H1 (cell line): ENCODE measurements around the gene ZCWPW2. TPM values are rescaled to one million over a fixed set of nuclear protein-coding genes. Genes with fewer than 3 reads are reported as not detected.

ENCODE experiments used
- CTCF ChIA-PET: fragments of 300-600 bp; sonication (Branson Sonifier 250); formaldehyde crosslinking; loops from one replicate; lab custom pipeline; 2021; ENCODE audit not compliant: partially characterized antibody; lab: Charles Lee
- POLR2A ChIA-PET: fragments of 300-600 bp; sonication (Branson Sonifier 250); formaldehyde crosslinking; loops from one replicate; lab custom pipeline; 2021; ENCODE audit warnings: inconsistent platforms; ENCODE audit not compliant: partially characterized antibody; lab: Charles Lee
- DNase-seq, 2 experiments: peaks; one replicate each; pipeline versions ENCODE4 v3.0.0 to v3.0.0-alpha.2; 2010 to 2022; ENCODE audit warnings: low spot score in 2 of 2, low read depth in 1 of 2, mixed read lengths in 1 of 2
- FAIRE-seq: peaks from 2 replicates; lab custom pipeline; 2011; peaks lifted over from hg19 to GRCh38; lab: Jason Lieb, UNC
- H2AFZ ChIP-seq: 2 replicates; pipeline ENCODE4 v1.8.1; 2012; ENCODE audit warnings: low read length, inconsistent platforms
- H2AK5ac ChIP-seq: 2 replicates; pipeline ENCODE4 v1.6.1; 2013; ENCODE audit warnings: low read depth, low read length
- H2BK120ac ChIP-seq: replicated peaks from 2 replicates; pipeline ENCODE3; 2013; ENCODE audit warnings: low read depth, low read length, inconsistent platforms
- H2BK12ac ChIP-seq: 2 replicates; pipeline ENCODE4 v1.6.1; 2013; ENCODE audit warnings: low read depth, low read length
- H2BK15ac ChIP-seq: 2 replicates; pipeline ENCODE4 v1.6.1; 2013; ENCODE audit warnings: low read length
- H2BK20ac ChIP-seq: 2 replicates; pipeline ENCODE4 v1.6.1; 2013; ENCODE audit warnings: low read length
- H2BK5ac ChIP-seq: 2 replicates; pipeline ENCODE4 v1.6.1; 2013; ENCODE audit warnings: low read depth, low read length
- H3K14ac ChIP-seq: 2 replicates; pipeline ENCODE4 v1.6.1; 2013; ENCODE audit warnings: inconsistent platforms; ENCODE audit not compliant: insufficient read length
- H3K18ac ChIP-seq: 2 replicates; pipeline ENCODE4 v1.6.1; 2013; ENCODE audit warnings: low read length; ENCODE audit errors: extremely low read depth
- H3K23ac ChIP-seq: 2 replicates; pipeline ENCODE4 v1.6.1; 2013; ENCODE audit warnings: inconsistent platforms; ENCODE audit not compliant: insufficient read length
- H3K23me2 ChIP-seq: 2 replicates; pipeline ENCODE4 v1.6.1; 2013; ENCODE audit warnings: low read depth, low read length
- H3K27ac ChIP-seq: 2 replicates; pipeline ENCODE4 v1.6.1; 2011; ENCODE audit warnings: low read depth, low read length, inconsistent platforms
- H3K27me3 ChIP-seq, 4 experiments: replicated peaks in 1 of 4; 1 replicate in 1 of 4; 2 replicates in 3 of 4; pipeline versions ENCODE4 v1.6.1 to v1.8.1; 2011 to 2013; ENCODE audit warnings: low read length in 3 of 4, mild to moderate bottlenecking in 3 of 4, inconsistent platforms in 2 of 4, mixed read lengths in 2 of 4, moderate library complexity in 1 of 4; ENCODE audit not compliant: control insufficient read depth in 3 of 4, insufficient read depth in 3 of 4; ENCODE audit errors: extremely low read depth in 1 of 4
- H3K36me3 ChIP-seq, 4 experiments: 2 replicates each; pipeline versions ENCODE4 v1.6.1 to v1.8.1; 2011 to 2013; ENCODE audit warnings: mild to moderate bottlenecking in 4 of 4, low read length in 3 of 4, moderate library complexity in 2 of 4, control low read depth in 1 of 4, inconsistent platforms in 1 of 4; ENCODE audit not compliant: insufficient read depth in 4 of 4, control insufficient read depth in 2 of 4
- H3K4ac ChIP-seq: replicated peaks from 2 replicates; pipeline ENCODE3; 2013; ENCODE audit warnings: low read length, low read depth, mixed read lengths, inconsistent platforms; ENCODE audit not compliant: insufficient read length
- H3K4me1 ChIP-seq, 4 experiments: replicated peaks in 1 of 4; 1 replicate in 1 of 4; 2 replicates in 3 of 4; pipeline versions ENCODE4 v1.6.1 to v1.8.1; 2011 to 2013; ENCODE audit warnings: low read length in 3 of 4, inconsistent platforms in 2 of 4, mixed read lengths in 1 of 4; ENCODE audit not compliant: insufficient read depth in 4 of 4, control insufficient read depth in 3 of 4
- H3K4me2 ChIP-seq, 2 experiments: 2 replicates each; pipeline versions ENCODE4 v1.6.1 to v1.8.1; 2011 to 2013; ENCODE audit warnings: low read depth in 2 of 2, low read length in 2 of 2, control low read depth in 1 of 2, inconsistent platforms in 1 of 2, mild to moderate bottlenecking in 1 of 2; ENCODE audit not compliant: insufficient read depth in 1 of 2
- H3K4me3 ChIP-seq, 4 experiments: fragments of 200-600, 300-600 bp in 1 of 4; sonication (generic), shearing (Covaris generic), sonication (Bioruptor Twin) in 1 of 4; 2 replicates each; pipeline versions ENCODE4 v1.5.1 to v1.8.1; 2011 to 2016; ENCODE audit warnings: low read length in 4 of 4, low read depth in 3 of 4, control low read depth in 2 of 4, inconsistent platforms in 2 of 4, mild to moderate bottlenecking in 2 of 4, mixed read lengths in 1 of 4, moderate library complexity in 1 of 4; ENCODE audit not compliant: insufficient read depth in 2 of 4; ENCODE audit errors: extremely low read depth in 1 of 4
- H3K56ac ChIP-seq: replicated peaks from 2 replicates; pipeline ENCODE3; 2013; ENCODE audit warnings: low read depth, mild to moderate bottlenecking, mixed read lengths, low read length, inconsistent platforms; ENCODE audit not compliant: insufficient read length
- H3K79me1 ChIP-seq: 2 replicates; pipeline ENCODE4 v1.6.1; 2013; ENCODE audit warnings: low read depth, low read length, control low read depth
- H3K79me2 ChIP-seq, 2 experiments: 2 replicates each; pipeline versions ENCODE4 v1.6.1 to v1.8.1; 2012 to 2013; ENCODE audit warnings: low read length in 2 of 2, mild to moderate bottlenecking in 2 of 2, inconsistent platforms in 1 of 2; ENCODE audit not compliant: insufficient read depth in 2 of 2, control insufficient read depth in 1 of 2
- H3K9ac ChIP-seq, 4 experiments: replicated peaks in 1 of 4; 1 replicate in 1 of 4; 2 replicates in 3 of 4; pipeline versions ENCODE4 v1.6.1 to v1.8.1; 2011 to 2013; ENCODE audit warnings: low read depth in 3 of 4, low read length in 3 of 4, control low read depth in 2 of 4, mild to moderate bottlenecking in 2 of 4, moderate library complexity in 2 of 4, inconsistent platforms in 1 of 4; ENCODE audit errors: extremely low read depth in 1 of 4
- H3K9me3 ChIP-seq, 2 experiments: 2 replicates each; pipeline versions ENCODE4 v1.6.1 to v1.8.1; 2012 to 2013; ENCODE audit warnings: mild to moderate bottlenecking in 2 of 2, moderate library complexity in 2 of 2, control low read depth in 1 of 2, inconsistent platforms in 1 of 2, low read depth in 1 of 2, low read length in 1 of 2, mixed read lengths in 1 of 2; ENCODE audit not compliant: insufficient read depth in 2 of 2
- H4K20me1 ChIP-seq, 2 experiments: replicated peaks in 1 of 2; 2 replicates each; pipeline versions ENCODE3 to v1.8.1; 2011 to 2013; ENCODE audit warnings: inconsistent platforms in 2 of 2, low read length in 2 of 2, mild to moderate bottlenecking in 1 of 2; ENCODE audit not compliant: insufficient read depth in 2 of 2, control insufficient read depth in 1 of 2
- H4K5ac ChIP-seq: 2 replicates; pipeline ENCODE4 v1.6.1; 2013; ENCODE audit warnings: low read length, low read depth, mixed read lengths, inconsistent platforms; ENCODE audit not compliant: insufficient read length
- H4K8ac ChIP-seq: 2 replicates; pipeline ENCODE4 v1.8.0; 2013; ENCODE audit warnings: mild to moderate bottlenecking, moderate library complexity, low read length, inconsistent platforms; ENCODE audit not compliant: insufficient read depth; ENCODE audit errors: extremely low read depth
- H4K91ac ChIP-seq: replicated peaks from 2 replicates; pipeline ENCODE3; 2013; ENCODE audit warnings: low read length, mixed read lengths, inconsistent platforms; ENCODE audit not compliant: insufficient read length
- HDAC2 ChIP-seq, 2 experiments: fragments of 300-600 bp in 1 of 2; sonication (generic) in 1 of 2; IDR thresholded peaks; 2 replicates each; pipeline ENCODE4 v1.6.1; 2011 to 2012; ENCODE audit warnings: low read depth in 2 of 2, low read length in 2 of 2, mild to moderate bottlenecking in 2 of 2, moderate library complexity in 2 of 2, borderline replicate concordance in 1 of 2, inconsistent platforms in 1 of 2
- JUND ChIP-seq: IDR thresholded peaks from 2 replicates; pipeline ENCODE4 v1.6.1; 2011; ENCODE audit warnings: mild to moderate bottlenecking, improper control_type of control experiment, low read length
- NRF1 ChIP-seq: IDR thresholded peaks from 2 replicates; pipeline ENCODE4 v1.6.1; 2011; ENCODE audit warnings: mild to moderate bottlenecking, low read depth, low read length, improper control_type of control experiment
- RBBP5 ChIP-seq: IDR thresholded peaks from 2 replicates; pipeline ENCODE4 v1.7.1; 2012; ENCODE audit warnings: low read depth, mild to moderate bottlenecking, inconsistent platforms, low read length, moderate library complexity, borderline replicate concordance
- RNF2 ChIP-seq: fragments of 200-900, 300-1000 bp; sonication (generic); IDR thresholded peaks from 2 replicates; pipeline ENCODE4 v1.7.1; 2016; ENCODE audit warnings: borderline replicate concordance, low read depth, mild to moderate bottlenecking, antibody characterized with exemption, low read length; ENCODE audit not compliant: poor library complexity, severe bottlenecking; ENCODE audit errors: missing control alignments
- WGBS, 2 experiments: shearing (Covaris generic) in 1 of 2; methylation state at CpG; one replicate each; pipeline versions ENCODE4 v1.1.6 to v1.1.7; 2013 to 2015; ENCODE audit warnings: low lambda C conversion rate in 2 of 2, mixed read lengths in 2 of 2, inconsistent platforms in 1 of 2, low coverage in 1 of 2, missing lambda C conversion rate in 1 of 2; ENCODE audit not compliant: insufficient replicate concordance in 2 of 2, insufficient coverage in 1 of 2, insufficient read length in 1 of 2; ENCODE audit errors: extremely low coverage in 1 of 2, missing lambda C conversion rate in 1 of 2; 5-methylcytosine and 5-hydroxymethylcytosine counted together
- polyA plus RNA-seq, 7 experiments: library from polyadenylated mRNA; depleted of rRNA in 3 of 7; stranded (reverse) in 5 of 7; unstranded in 2 of 7; fragments of >200 nt in 5 of 7; fragments of 200-250 nt in 2 of 7; gene quantifications; 1 replicate in 5 of 7; 2 replicates in 1 of 7; 4 replicates in 1 of 7; pipeline versions ENCODE4 v1.2.1 to v1.2.3, GENCODE V29; 2011 to 2013; ENCODE audit warnings: missing spikeins in 2 of 7, mixed read lengths in 2 of 7
- total RNA-seq: library from RNA; stranded (reverse); fragmentation: NEBNext Ultra II Directional; extraction: Animal tissue kit (Norgen Biotek cat#: 25700); gene quantifications from 2 replicates; pipeline ENCODE4 v1.2.1, GENCODE V29; 2021
- TF ChIP-seq, protein P1 (sequence below): IDR thresholded peaks from 2 replicates; pipeline ENCODE4 v1.6.1; 2012; ENCODE audit warnings: inconsistent platforms

Gene ZCWPW2
- total and polyA plus RNA-seq, 2 of the 8 experiments (the other 6 are each of a cell fraction or from before 2014, with no cell fraction given), result 0.11 to 0.39 TPM

DNA sequence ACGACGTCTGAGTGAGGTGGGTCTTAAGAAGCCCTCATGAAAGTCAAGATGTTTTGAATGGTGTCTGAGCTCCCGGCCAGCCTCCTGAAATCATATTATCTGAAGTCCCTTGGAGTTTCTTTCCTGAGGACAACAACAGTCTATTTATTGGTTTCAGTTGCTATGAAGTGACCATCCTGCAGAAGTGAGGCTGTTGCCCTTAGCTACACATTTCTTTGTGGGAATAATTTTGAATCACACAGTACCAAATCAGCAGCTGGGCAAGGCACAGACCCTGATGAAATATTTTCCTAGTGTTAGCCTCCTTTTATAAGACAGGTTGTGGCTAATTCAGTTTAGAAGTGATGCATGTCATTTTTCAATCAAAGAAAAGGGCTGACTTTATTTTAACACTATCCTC lies 220.8 kb downstream of the ZCWPW2 start:
- CTCF ChIA-PET, result interaction anchor here (1.5 kb wide), 1 partner anchor 136 kb away, joined by 5 read pairs; no protein-coding TSS in a partner anchor
- H2BK5ac ChIP-seq, result no peak overlapping the region
- H3K56ac ChIP-seq, result no peak overlapping the region
- H3K14ac ChIP-seq, result no peak overlapping the region
- H3K23me2 ChIP-seq, result no peaks in the 10 kb centered on the region; the same call in 1 of the 2 replicates
- no peak overlapping the region for H2BK120ac ChIP-seq
- no peak overlapping the region for H2AFZ ChIP-seq
- no peak overlapping the region for H4K8ac ChIP-seq
- no peak overlapping the region for H2BK20ac ChIP-seq
- no peak overlapping the region for H4K91ac ChIP-seq
- no peak for FAIRE-seq
- 81% methylated on average over 3 of the region's 3 CpGs; no CpG with 5 or more reads in 1 of the 2 experiments for WGBS, 2 experiments
- H3K27me3 ChIP-seq, result peaks cover 0 to 1% (median 0%) of the 10 kb centered on the region in 4 experiments; a peak in 3 of 7 replicates
- DNase-seq, result no peak
- H3K36me3 ChIP-seq, result no peaks in the 10 kb centered on the region
- no peak overlapping the region for H3K9ac ChIP-seq
- no peak overlapping the region for H3K18ac ChIP-seq
- H3K27ac ChIP-seq, result no peak overlapping the region
- H3K79me2 ChIP-seq, result no peaks in the 10 kb centered on the region
- H3K79me1 ChIP-seq, result no peaks in the 10 kb centered on the region
- H3K4me1 ChIP-seq, result peaks cover 0 to 2% (median under 1%) of the 10 kb centered on the region in 4 experiments; a peak in 2 of 7 replicates
- H2BK12ac ChIP-seq, result no peak overlapping the region
- TF ChIP-seq HDAC2 (IDR thresholded peaks at IDR 0.05; ENCODE audit: borderline replicate concordance in 1 of 2, low read depth in 2 of 2, low read length in 2 of 2) (no peak), NRF1 (no peak), RBBP5 (no peak), JUND (no peak), RNF2 (no peak)
- TF ChIP-seq, protein P1, sequence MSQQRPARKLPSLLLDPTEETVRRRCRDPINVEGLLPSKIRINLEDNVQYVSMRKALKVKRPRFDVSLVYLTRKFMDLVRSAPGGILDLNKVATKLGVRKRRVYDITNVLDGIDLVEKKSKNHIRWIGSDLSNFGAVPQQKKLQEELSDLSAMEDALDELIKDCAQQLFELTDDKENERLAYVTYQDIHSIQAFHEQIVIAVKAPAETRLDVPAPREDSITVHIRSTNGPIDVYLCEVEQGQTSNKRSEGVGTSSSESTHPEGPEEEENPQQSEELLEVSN, result no peak
- H3K4me3 ChIP-seq, result no peak overlapping the region
- H4K20me1 ChIP-seq, result no peaks in the 10 kb centered on the region
- POLR2A ChIA-PET, result no interaction called here
- H3K23ac ChIP-seq, result no peak overlapping the region
- H3K4me2 ChIP-seq, result no peak overlapping the region
- no peak overlapping the region for H2AK5ac ChIP-seq
- no peaks in the 10 kb centered on the region for H3K9me3 ChIP-seq
- H2BK15ac ChIP-seq, result no peak overlapping the region
- no peak overlapping the region for H3K4ac ChIP-seq
- H4K5ac ChIP-seq, result no peak overlapping the region
